Pancreas (tissue), 10 donors: ENCODE measurements around the gene NPEPL1. TPM values are rescaled to one million over a fixed set of nuclear protein-coding genes. Genes with fewer than 3 reads are reported as not detected.

ENCODE experiments used
- ATAC-seq, 4 donors: fragments of 200-7000 bp; cut with Tn5 transposase; one replicate each; pipeline versions ENCODE4 v1.8.0 to v1.9.1; 2020; ENCODE audit warnings: mild to moderate bottlenecking in 4 of 4, moderate library complexity in 4 of 4
- DNase-seq, 6 donors: peaks; one replicate each; pipeline ENCODE4 v3.0.0-alpha.2; 2020
- FAIRE-seq: peaks from 2 replicates; lab custom pipeline; 2012; peaks lifted over from hg19 to GRCh38; lab: Jason Lieb, UNC
- H3K27ac ChIP-seq, 4 donors: fragments of 200-600 bp; sonication (generic); 1 replicate in 3 of 4; 2 replicates in 1 of 4; pipeline versions ENCODE4 v1.5.0 to v1.8.0; 2020
- H3K27me3 ChIP-seq, 4 donors: fragments of 200-600 bp; one replicate each; pipeline ENCODE4 v1.8.0; 2021
- H3K36me3 ChIP-seq, 3 donors: fragments of 200-600 bp; sonication (generic) in 1 of 3; one replicate each; pipeline versions ENCODE4 v1.5.0 to v1.8.0; 2020 to 2021
- H3K4me1 ChIP-seq, 3 donors: fragments of 200-600 bp; one replicate each; pipeline ENCODE4 v1.8.0; 2021
- H3K4me3 ChIP-seq, 4 donors: fragments of 200-600 bp; sonication (generic) in 2 of 4; one replicate each; pipeline versions ENCODE4 v1.5.0 to v1.8.0; 2020 to 2021
- H3K9me3 ChIP-seq, 4 donors: fragments of 200-600 bp; one replicate each; pipeline ENCODE4 v1.8.0; 2021
- CTCF ChIP-seq, 4 donors: fragments of 200-600 bp; sonication (generic) in 3 of 4; IDR thresholded peaks; one replicate each; pipeline versions ENCODE4 v1.5.0 to v1.8.0; 2021; ENCODE audit warnings: antibody characterized with exemption in 4 of 4
- WGBS, 2 donors: extraction: QIAGEN DNeasy Blood & Tissue Kit; methylation state at CpG; one replicate each; pipeline ENCODE4 v1.1.7; 2013; 5-methylcytosine and 5-hydroxymethylcytosine counted together
- intact Hi-C, 3 donors: fragments of 100-400 bp; cut with DNase I; formaldehyde crosslinking; loops; one replicate each; pipeline versions ENCODE4 v1.11.1 to v1.14.2; 2022
- polyA plus RNA-seq, 2 donors: library from polyadenylated mRNA; stranded (reverse); fragments of 200-250 nt; gene quantifications; one replicate each; pipeline ENCODE4 v1.2.3, GENCODE V29; 2013
- total RNA-seq, 6 donors: library from RNA; stranded (reverse); fragmentation: NEBNext Ultra II Directional in 4 of 6; extraction: Animal tissue kit (Norgen Biotek cat#: 25700) in 4 of 6; gene quantifications; one replicate each; pipeline versions ENCODE4 v1.2.1 to v1.2.4, GENCODE V29; 2021 to 2023
- donor health status: healthy with polysubstance abuse.
- donor health status: DM: no; HTN: no; CAD: no; lungs with moderate emphysema.
- donor health status: DM: no; HTN: no; CAD: no.
- donor health status: control.
- donor health status: control.
- donor health status: Bipolar disorder and iron deficiency.
- donor health status: DM: yes; HTN: yes; CAD: no.
- donor health status: DM: no; HTN: no; CAD: no.
- donor health status: DM: no; HTN: no; CAD: no.
- donor health status: DM: yes; HTN: yes; CAD: no.

NPEPL1 gene
- total and polyA plus RNA-seq, 8 donors: 12.4 to 77.8 (median 18.0) TPM

- no peak for ATAC-seq
- Histone ChIP-seq H3K4me1 (peaks cover 0 to under 1% (median 0%) of the 10 kb centered on the region in 3 donors), H3K27me3 (no peaks in the 10 kb centered on the region), H3K4me3 (no peak overlapping the region), H3K36me3 (peaks cover 0 to 6% (median 4%) of the 10 kb centered on the region in 3 donors), H3K27ac (no peak overlapping the region), H3K9me3 (no peaks in the 10 kb centered on the region)
- no peak for TF ChIP-seq CTCF (IDR thresholded peaks at IDR 0.05)
- no peak for DNase-seq
- no peak for FAIRE-seq
- intact Hi-C loops: no loop called here
- WGBS, 2 donors: 86 to 96% methylated on average over 2 of the region's 2 CpGs
Observed at GRCh38 chr20:58664331-58664730, 28.3 kb upstream of the NPEPL1 start.

GRCh38 chr20:58664883-58665282, 27.7 kb upstream of the NPEPL1 start:
- no peaks in the 10 kb centered on the region for H3K27me3 ChIP-seq
- H3K36me3 ChIP-seq: peaks cover 0 to 10% (median 8%) of the 10 kb centered on the region in 3 donors
- H3K9me3 ChIP-seq: no peaks in the 10 kb centered on the region
- FAIRE-seq: no peak
- 78 to 92% methylated on average over 5 of the region's 5 CpGs for WGBS, 2 donors
- intact Hi-C loops: no loop called here
- DNase-seq: no peak
- no peak overlapping the region for H3K4me3 ChIP-seq
- no peak for TF ChIP-seq CTCF (IDR thresholded peaks at IDR 0.05)
- no peak overlapping the region for H3K27ac ChIP-seq
- no peak for ATAC-seq
- no peaks in the 10 kb centered on the region for H3K4me1 ChIP-seq

GRCh38 chr20:58665606-58666005, 27.0 kb upstream of the NPEPL1 start:
- no peak for TF ChIP-seq CTCF (IDR thresholded peaks at IDR 0.05)
- Histone ChIP-seq H3K36me3 (peaks cover 0 to 15% (median 10%) of the 10 kb centered on the region in 3 donors), H3K27me3 (no peaks in the 10 kb centered on the region), H3K4me3 (no peak overlapping the region), H3K4me1 (no peaks in the 10 kb centered on the region), H3K27ac (no peak overlapping the region), H3K9me3 (no peaks in the 10 kb centered on the region)
- ATAC-seq (peak in 2 of 4 donors; percentile 64 to 70), FAIRE-seq (no peak), DNase-seq (no peak)
- 84 to 88% methylated on average over 11 of the region's 11 CpGs for WGBS, 2 donors
- intact Hi-C loops: no loop called here

- DNase-seq: no peak
- no peak for FAIRE-seq
- H3K4me1 ChIP-seq: no peaks in the 10 kb centered on the region
- H3K4me3 ChIP-seq: no peak overlapping the region
- no peak overlapping the region for H3K27ac ChIP-seq
- TF ChIP-seq CTCF (IDR thresholded peaks at IDR 0.05): no peak
- no peaks in the 10 kb centered on the region for H3K27me3 ChIP-seq
- WGBS, 2 donors: 85% methylated on average over 7 of the region's 7 CpGs
- no peaks in the 10 kb centered on the region for H3K9me3 ChIP-seq
- no peak for ATAC-seq
- peaks cover 0 to 17% (median 10%) of the 10 kb centered on the region in 3 donors for H3K36me3 ChIP-seq
- intact Hi-C loops: no loop called here
Observed at GRCh38 chr20:58666702-58667101, 25.9 kb upstream of the NPEPL1 start.

- ATAC-seq (no peak), FAIRE-seq (no peak), DNase-seq (no peak)
- H3K36me3 ChIP-seq: peaks cover 0 to 24% (median 10%) of the 10 kb centered on the region in 3 donors
- no peaks in the 10 kb centered on the region for H3K27me3 ChIP-seq
- H3K4me3 ChIP-seq: no peak overlapping the region
- WGBS, 2 donors: 82 to 92% methylated on average over 5 of the region's 5 CpGs
- intact Hi-C loops: no loop called here
- TF ChIP-seq CTCF (IDR thresholded peaks at IDR 0.05): no peak
- no peaks in the 10 kb centered on the region for H3K4me1 ChIP-seq
- no peaks in the 10 kb centered on the region for H3K9me3 ChIP-seq
- H3K27ac ChIP-seq: no peak overlapping the region
Observed at GRCh38 chr20:58667975-58668374, 24.6 kb upstream of the NPEPL1 start.
